ENCODE data around the gene ELMO1.

- TF ChIP-seq CTCF (IDR thresholded peaks at IDR 0.05), result no peak
- no peak for TF ChIP-seq POLR2AphosphoS5 (IDR thresholded peaks at IDR 0.05)
- no peak for TF ChIP-seq POLR2A (IDR thresholded peaks at IDR 0.05; ENCODE audit: low read depth)
Observed at GRCh38 chr7:37050801-37051200, 397.9 kb downstream of the ELMO1 start.
